ENCODE measurements around the gene LAMC3. TPM values are rescaled to one million over a fixed set of nuclear protein-coding genes. Genes with fewer than 3 reads are reported as not detected.

The LAMC3 gene
- total RNA-seq, 1 experiment from 2014 or later: 0.28 TPM

DNA sequence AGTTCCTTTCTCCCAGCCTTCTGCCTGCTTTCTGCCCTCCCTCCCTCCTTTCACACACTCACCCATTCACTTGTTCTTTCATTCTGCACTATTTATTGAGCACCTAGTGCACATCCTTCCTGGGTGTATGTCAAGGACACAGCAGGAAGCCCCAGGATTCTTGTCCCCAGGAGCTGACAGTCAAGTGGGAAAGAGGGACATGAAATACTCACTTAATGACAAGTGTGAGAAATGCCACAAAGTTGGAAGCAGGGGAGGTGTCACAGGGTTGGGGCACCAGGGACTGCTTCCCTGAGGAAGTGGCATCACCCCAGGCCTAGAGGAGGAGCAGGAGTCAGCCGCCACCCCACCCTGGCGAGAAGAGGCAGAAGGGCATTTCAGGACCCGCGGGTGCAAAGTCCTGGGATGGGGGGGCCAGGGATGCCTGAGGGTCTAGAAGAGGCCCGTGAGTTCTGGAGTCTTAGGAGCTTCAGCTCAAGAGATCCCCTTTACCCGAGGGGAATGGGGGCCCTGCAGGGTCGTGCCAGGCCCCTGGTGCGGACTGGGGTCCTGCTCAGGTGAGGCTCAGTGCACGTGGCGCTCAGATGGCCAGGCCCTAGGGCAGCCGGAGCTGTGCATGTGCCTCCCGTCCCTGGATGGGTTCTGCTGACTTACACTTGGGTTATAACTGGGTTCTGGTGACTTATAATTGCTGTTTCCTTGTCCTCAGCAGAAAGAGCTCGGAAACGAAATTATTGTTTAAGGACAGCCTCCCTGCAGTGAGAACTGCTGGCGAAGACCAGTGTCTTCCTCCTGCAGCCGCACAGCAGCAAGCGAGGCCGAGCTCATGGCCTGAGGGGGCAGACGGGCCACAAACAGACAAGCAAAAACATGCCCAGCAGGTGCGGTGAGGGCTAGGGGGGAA is 16.9 kb upstream of the LAMC3 start:
- Histone ChIP-seq H3K4me3 (ENCODE audit: low read depth, low read length, poor library complexity, severe bottlenecking) (no peak overlapping the region), H3K27me3 (replicated peaks; ENCODE audit: insufficient read depth, low read depth, low read length, poor library complexity) (no peaks in the 10 kb centered on the region), H3K4me1 (ENCODE audit: insufficient read depth, low read length, poor library complexity, severe bottlenecking) (peaks cover 5% of the 10 kb centered on the region), H3K36me3 (ENCODE audit: insufficient read depth, low read length, poor library complexity, severe bottlenecking) (no peaks in the 10 kb centered on the region), H3K27ac (ENCODE audit: low read depth, low read length, poor library complexity, severe bottlenecking) (no peak overlapping the region), H3K9me3 (ENCODE audit: low read depth, low read length, poor library complexity, severe bottlenecking) (no peaks in the 10 kb centered on the region)
- intact Hi-C loops (cut with micrococcal nuclease; ENCODE audit: unreplicated experiment): no loop called here
- BruUV-seq (replicated peaks): no TSS peak
- no peak for DNase-seq (ENCODE audit: low spot score)
- TF ChIP-seq, protein P1, sequence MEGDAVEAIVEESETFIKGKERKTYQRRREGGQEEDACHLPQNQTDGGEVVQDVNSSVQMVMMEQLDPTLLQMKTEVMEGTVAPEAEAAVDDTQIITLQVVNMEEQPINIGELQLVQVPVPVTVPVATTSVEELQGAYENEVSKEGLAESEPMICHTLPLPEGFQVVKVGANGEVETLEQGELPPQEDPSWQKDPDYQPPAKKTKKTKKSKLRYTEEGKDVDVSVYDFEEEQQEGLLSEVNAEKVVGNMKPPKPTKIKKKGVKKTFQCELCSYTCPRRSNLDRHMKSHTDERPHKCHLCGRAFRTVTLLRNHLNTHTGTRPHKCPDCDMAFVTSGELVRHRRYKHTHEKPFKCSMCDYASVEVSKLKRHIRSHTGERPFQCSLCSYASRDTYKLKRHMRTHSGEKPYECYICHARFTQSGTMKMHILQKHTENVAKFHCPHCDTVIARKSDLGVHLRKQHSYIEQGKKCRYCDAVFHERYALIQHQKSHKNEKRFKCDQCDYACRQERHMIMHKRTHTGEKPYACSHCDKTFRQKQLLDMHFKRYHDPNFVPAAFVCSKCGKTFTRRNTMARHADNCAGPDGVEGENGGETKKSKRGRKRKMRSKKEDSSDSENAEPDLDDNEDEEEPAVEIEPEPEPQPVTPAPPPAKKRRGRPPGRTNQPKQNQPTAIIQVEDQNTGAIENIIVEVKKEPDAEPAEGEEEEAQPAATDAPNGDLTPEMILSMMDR (conservative IDR thresholded peaks at IDR 0.05; ENCODE audit: low read depth, low read length): no peak
- no peak for TF ChIP-seq EZH2 (IDR thresholded peaks at IDR 0.05; ENCODE audit: borderline replicate concordance, low read depth, low read length, poor library complexity, severe bottlenecking)
- ChIA-PET POLR2A (ENCODE audit: low non-redundant PET) (no interaction called here), CTCF (no interaction called here)

DNA sequence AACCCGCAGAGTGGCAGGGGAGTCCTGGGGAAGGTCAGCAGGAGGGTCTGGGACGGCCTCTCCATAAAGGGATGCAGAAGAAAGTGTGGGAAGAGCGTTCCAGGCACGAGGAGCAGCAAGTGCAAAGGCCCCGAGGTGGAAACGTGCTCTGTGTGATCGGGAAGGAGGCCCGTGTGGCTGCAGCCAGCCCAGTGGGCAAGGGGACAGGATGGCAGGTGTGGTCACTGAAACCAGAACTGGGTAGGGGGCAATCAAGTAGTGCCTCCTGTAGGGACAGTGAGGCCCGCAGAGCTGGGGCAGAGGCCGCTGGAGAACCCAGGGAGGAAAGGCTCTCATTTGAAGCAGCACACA is 16.3 kb upstream of the LAMC3 start:
- Histone ChIP-seq H3K36me3 (ENCODE audit: insufficient read depth, low read length, poor library complexity, severe bottlenecking) (no peaks in the 10 kb centered on the region), H3K27ac (ENCODE audit: low read depth, low read length, poor library complexity, severe bottlenecking) (no peak overlapping the region), H3K9me3 (ENCODE audit: low read depth, low read length, poor library complexity, severe bottlenecking) (no peaks in the 10 kb centered on the region), H3K4me3 (ENCODE audit: low read depth, low read length, poor library complexity, severe bottlenecking) (no peak overlapping the region), H3K4me1 (ENCODE audit: insufficient read depth, low read length, poor library complexity, severe bottlenecking) (peaks cover 5% of the 10 kb centered on the region), H3K27me3 (replicated peaks; ENCODE audit: insufficient read depth, low read depth, low read length, poor library complexity) (no peaks in the 10 kb centered on the region)
- no TSS peak for BruUV-seq (replicated peaks)
- POLR2A ChIA-PET (ENCODE audit: low non-redundant PET): no interaction called here
- CTCF ChIA-PET: no interaction called here
- TF ChIP-seq, protein P1 (conservative IDR thresholded peaks at IDR 0.05; ENCODE audit: low read depth, low read length): no peak
- TF ChIP-seq EZH2 (IDR thresholded peaks at IDR 0.05; ENCODE audit: borderline replicate concordance, low read depth, low read length, poor library complexity, severe bottlenecking): no peak
- intact Hi-C loops (cut with micrococcal nuclease; ENCODE audit: unreplicated experiment): no loop called here
- DNase-seq (ENCODE audit: low spot score): no peak

DNA sequence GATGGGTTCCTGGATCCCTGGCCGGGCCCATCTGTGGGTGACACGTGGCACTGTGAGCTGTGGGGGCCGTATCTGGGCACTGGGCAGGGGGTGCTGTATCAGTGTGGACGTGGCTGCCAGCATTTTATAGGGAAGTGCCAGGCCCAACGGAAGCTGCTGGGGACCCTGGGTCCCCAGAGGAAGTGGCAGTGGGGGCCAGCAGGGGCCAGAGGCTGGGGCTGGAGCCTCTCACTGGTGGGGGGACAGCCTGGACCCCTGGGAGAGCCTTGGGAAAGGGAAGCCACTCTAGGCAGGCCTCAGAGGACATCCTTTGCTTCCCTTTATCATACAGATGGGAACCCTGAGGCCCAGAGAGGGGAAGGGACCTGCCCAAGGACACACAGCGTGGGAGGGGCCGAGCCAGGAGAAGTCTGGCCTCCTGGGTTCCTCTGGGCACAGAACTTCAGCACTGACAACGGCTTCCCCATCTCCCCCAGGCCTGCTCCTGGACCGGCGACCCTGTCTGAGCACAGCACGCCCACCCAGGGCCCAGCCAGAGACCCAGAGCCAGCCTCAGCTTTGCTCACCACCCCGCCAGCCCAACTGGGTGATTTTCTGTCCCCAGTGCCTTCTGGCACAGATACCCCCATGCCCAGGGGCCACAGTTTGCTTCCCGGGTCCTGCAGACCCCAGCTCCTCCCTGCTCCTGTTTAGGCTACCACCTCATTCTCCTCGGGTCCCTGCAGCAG is 15.5 kb upstream of the LAMC3 start:
- POLR2A ChIA-PET (ENCODE audit: low non-redundant PET): no interaction called here
- Histone ChIP-seq H3K4me3 (ENCODE audit: low read depth, low read length, poor library complexity, severe bottlenecking) (no peak overlapping the region), H3K9me3 (ENCODE audit: low read depth, low read length, poor library complexity, severe bottlenecking) (no peaks in the 10 kb centered on the region), H3K36me3 (ENCODE audit: insufficient read depth, low read length, poor library complexity, severe bottlenecking) (no peaks in the 10 kb centered on the region), H3K27me3 (replicated peaks; ENCODE audit: insufficient read depth, low read depth, low read length, poor library complexity) (no peaks in the 10 kb centered on the region), H3K4me1 (ENCODE audit: insufficient read depth, low read length, poor library complexity, severe bottlenecking) (peaks cover 5% of the 10 kb centered on the region), H3K27ac (ENCODE audit: low read depth, low read length, poor library complexity, severe bottlenecking) (no peak overlapping the region)
- CTCF ChIA-PET: no interaction called here
- no TSS peak for BruUV-seq (replicated peaks)
- TF ChIP-seq, protein P1 (conservative IDR thresholded peaks at IDR 0.05; ENCODE audit: low read depth, low read length): no peak
- no peak for TF ChIP-seq EZH2 (IDR thresholded peaks at IDR 0.05; ENCODE audit: borderline replicate concordance, low read depth, low read length, poor library complexity, severe bottlenecking)
- intact Hi-C loops (cut with micrococcal nuclease; ENCODE audit: unreplicated experiment): no loop called here
- no peak for DNase-seq (ENCODE audit: low spot score)

Data from A673 (cell line).